Stimulated activated CD8-positive, alpha-beta memory T cell treated with anti-CD3 and anti-CD28 coated beads, Interleukin-15, amount 100 ng/mL, for 48 hours (primary cell): ENCODE results near the gene GABRG3.
"Not testable (repeated sequence)": the region's sequence is repeated elsewhere in the genome, so short reads cannot be mapped to it uniquely, and the experiment has no call there.

ENCODE experiments used
- DNase-seq, 2 donors: peaks; one replicate each; pipeline ENCODE4 v3.0.0-alpha.2; 2020; ENCODE audit warnings: low read depth in 2 of 2

The GABRG3 gene

GRCh38 chr15:27336676-27337075, 365.7 kb downstream of the GABRG3 start:
- DNase-seq, result no peak

GRCh38 chr15:27339138-27339537, 368.2 kb downstream of the GABRG3 start:
- DNase-seq, result no peak

GRCh38 chr15:27341780-27342343, 370.9 kb downstream of the GABRG3 start:
- no peak for DNase-seq

GRCh38 chr15:27342991-27343390, 372.0 kb downstream of the GABRG3 start:
- no peak for DNase-seq

- no peak for DNase-seq
These were observed 381.2 kb downstream of the GABRG3 start for GRCh38 chr15:27352136-27352535.

- DNase-seq, result no peak
These were observed 382.9 kb downstream of the GABRG3 start for GRCh38 chr15:27353856-27354255.

GRCh38 chr15:27358751-27359434, 387.9 kb downstream of the GABRG3 start:
- DNase-seq, result no peak

- DNase-seq, result no peak
These were observed 388.6 kb downstream of the GABRG3 start for GRCh38 chr15:27359586-27359985.

GRCh38 chr15:27360316-27360715, 389.3 kb downstream of the GABRG3 start:
- no peak for DNase-seq

- no peak for DNase-seq
These were observed 390.5 kb downstream of the GABRG3 start for GRCh38 chr15:27361438-27361837.

GRCh38 chr15:27365456-27365855, 394.5 kb downstream of the GABRG3 start:
- DNase-seq, result no peak

GRCh38 chr15:27377391-27377790, 406.4 kb downstream of the GABRG3 start:
- DNase-seq, result not testable (repeated sequence)

- DNase-seq, result no peak
These were observed 411.5 kb downstream of the GABRG3 start for GRCh38 chr15:27382361-27383025.

GRCh38 chr15:27383726-27384125, 412.7 kb downstream of the GABRG3 start:
- no peak for DNase-seq

- no peak for DNase-seq
These were observed 421.2 kb downstream of the GABRG3 start for GRCh38 chr15:27392163-27392562.

- DNase-seq, result no peak
These were observed 425.5 kb downstream of the GABRG3 start for GRCh38 chr15:27396521-27396920.

- DNase-seq, result no peak
These were observed 426.0 kb downstream of the GABRG3 start for GRCh38 chr15:27396996-27397395.

- DNase-seq, result no peak
These were observed 427.7 kb downstream of the GABRG3 start for GRCh38 chr15:27398631-27399161.

- DNase-seq, result no peak
These were observed 428.3 kb downstream of the GABRG3 start for GRCh38 chr15:27399241-27399640.

- no peak for DNase-seq
These were observed 430.5 kb downstream of the GABRG3 start for GRCh38 chr15:27401471-27401870.

GRCh38 chr15:27408428-27408827, 437.4 kb downstream of the GABRG3 start:
- no peak for DNase-seq

GRCh38 chr15:27410996-27411605, 440.1 kb downstream of the GABRG3 start:
- DNase-seq, result no peak

GRCh38 chr15:27412415-27412814, 441.4 kb downstream of the GABRG3 start:
- no peak for DNase-seq
